ENCODE measurements around the gene CLEC3B.

The CLEC3B gene

DNA sequence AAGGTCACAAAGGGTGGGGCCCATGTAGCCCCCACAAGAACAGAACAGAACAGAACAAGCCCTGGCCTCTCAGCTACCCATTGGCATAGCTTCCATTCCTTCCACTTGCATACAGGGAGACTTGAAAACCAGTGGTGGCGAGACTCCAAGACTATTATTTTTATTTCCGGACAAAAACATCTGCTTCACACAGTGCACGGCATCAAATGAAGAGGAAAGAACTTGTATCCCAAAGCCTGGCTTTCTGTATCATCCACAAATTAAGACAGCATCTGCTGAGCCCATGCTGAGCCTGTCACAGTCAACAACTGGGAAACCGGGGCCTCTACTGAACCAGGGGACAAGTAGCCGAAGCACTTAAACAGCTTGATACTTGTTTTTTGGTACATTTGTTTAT lies 56.0 kb downstream of the CLEC3B start:
- WGBS, 2 donors (ENCODE audit: extremely low coverage in 2 of 2, insufficient read length in 2 of 2, insufficient replicate concordance in 1 of 2): no CpG with 5 or more reads among the region's 5 CpGs
- no peak overlapping the region for H4K8ac ChIP-seq (ENCODE audit: low read depth, low read length)

DNA sequence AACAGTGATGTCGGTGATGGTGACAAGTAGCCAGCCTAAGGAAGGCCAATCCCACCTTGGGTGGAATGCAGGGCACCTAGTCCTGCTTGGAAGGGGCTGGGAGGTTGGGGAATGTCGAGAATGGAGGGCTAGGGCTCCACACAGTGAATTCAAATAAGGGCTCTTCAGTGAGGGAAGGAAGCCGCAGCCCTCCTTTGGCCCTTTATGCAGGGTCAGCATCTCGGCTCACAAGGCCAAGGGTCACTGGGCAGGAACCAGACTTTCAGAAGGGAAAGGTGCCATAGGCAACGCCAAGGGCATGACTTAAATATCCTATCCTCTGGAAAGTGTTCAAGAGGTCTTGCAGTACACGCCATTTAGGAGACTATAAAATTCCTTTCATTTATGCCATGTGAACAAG lies 56.9 kb downstream of the CLEC3B start:
- Histone ChIP-seq H3K4me2 (ENCODE audit: insufficient read depth, low read length, poor library complexity, severe bottlenecking) (no peak overlapping the region), H2BK15ac (ENCODE audit: low read length) (no peak overlapping the region), H3K27me3 (ENCODE audit: control insufficient read depth in 3 of 3, insufficient read depth in 3 of 3, low read depth in 1 of 3, low read length in 3 of 3) (no peaks in the 10 kb centered on the region), H3K36me3 (replicated peaks in 1 of 2; ENCODE audit: control insufficient read depth in 2 of 2, insufficient read depth in 2 of 2, low read length in 2 of 2) (no peaks in the 10 kb centered on the region), H2BK5ac (ENCODE audit: low read length) (no peak overlapping the region), H3K9ac (ENCODE audit: low read depth, low read length, poor library complexity) (no peak overlapping the region), H4K91ac (ENCODE audit: low read depth, low read length, poor library complexity) (no peak overlapping the region), H3K4me3 (ENCODE audit: low read length in 2 of 2) (no peak overlapping the region), H3K4ac (ENCODE audit: low read length) (no peak overlapping the region), H2BK12ac (ENCODE audit: low read length) (no peak overlapping the region), H3K14ac (ENCODE audit: low read length) (no peak overlapping the region), H2BK120ac (ENCODE audit: low read depth, low read length) (no peak overlapping the region), H2AFZ (ENCODE audit: low read length) (no peak overlapping the region), H3K4me1 (ENCODE audit: control insufficient read depth in 2 of 2, insufficient read depth in 1 of 2, low read depth in 1 of 2, low read length in 2 of 2) (peaks cover 0 to 6% of the 10 kb centered on the region in 2 donors), H4K8ac (ENCODE audit: low read depth, low read length) (no peak overlapping the region), H3K79me1 (ENCODE audit: low read depth, low read length) (no peaks in the 10 kb centered on the region), H3K9me3 (replicated peaks in 1 of 2; ENCODE audit: control insufficient read depth in 2 of 2, insufficient read depth in 1 of 2, low read depth in 1 of 2, low read length in 2 of 2) (peaks cover 0 to 6% of the 10 kb centered on the region in 2 donors), H3K18ac (ENCODE audit: low read length) (no peak overlapping the region), H3K27ac (replicated peaks; ENCODE audit: low read length) (no peak overlapping the region), H3K23ac (ENCODE audit: low read depth, low read length, poor library complexity) (no peak overlapping the region), H2AK5ac (ENCODE audit: low read depth, low read length) (no peak overlapping the region)
- no CpG with 5 or more reads among the region's 6 CpGs for WGBS, 2 donors (ENCODE audit: extremely low coverage in 2 of 2, insufficient read length in 2 of 2, insufficient replicate concordance in 1 of 2)
- no peak for DNase-seq (ENCODE audit: low spot score)

More for the DNA sequence above, 56.0 kb downstream of the CLEC3B start:
- H3K9ac ChIP-seq (ENCODE audit: low read depth, low read length, poor library complexity): no peak overlapping the region
- no peak for DNase-seq (ENCODE audit: low spot score)
- H3K27me3 ChIP-seq (ENCODE audit: control insufficient read depth in 3 of 3, insufficient read depth in 3 of 3, low read depth in 1 of 3, low read length in 3 of 3): no peaks in the 10 kb centered on the region
- no peak overlapping the region for H2AK5ac ChIP-seq (ENCODE audit: low read depth, low read length)
- no peak overlapping the region for H3K4ac ChIP-seq (ENCODE audit: low read length)
- H2BK15ac ChIP-seq (ENCODE audit: low read length): no peak overlapping the region
- no peaks in the 10 kb centered on the region for H3K36me3 ChIP-seq (replicated peaks in 1 of 2; ENCODE audit: control insufficient read depth in 2 of 2, insufficient read depth in 2 of 2, low read length in 2 of 2)
- no peak overlapping the region for H3K4me2 ChIP-seq (ENCODE audit: insufficient read depth, low read length, poor library complexity, severe bottlenecking)
- H3K79me1 ChIP-seq (ENCODE audit: low read depth, low read length): no peaks in the 10 kb centered on the region
- no peak overlapping the region for H2BK12ac ChIP-seq (ENCODE audit: low read length)
- H3K18ac ChIP-seq (ENCODE audit: low read length): no peak overlapping the region
- H2BK120ac ChIP-seq (ENCODE audit: low read depth, low read length): no peak overlapping the region
- no peak overlapping the region for H3K27ac ChIP-seq (replicated peaks; ENCODE audit: low read length)
- peaks cover 0 to 6% of the 10 kb centered on the region in 2 donors for H3K4me1 ChIP-seq (ENCODE audit: control insufficient read depth in 2 of 2, insufficient read depth in 1 of 2, low read depth in 1 of 2, low read length in 2 of 2)
- peaks cover 0 to 6% of the 10 kb centered on the region in 2 donors for H3K9me3 ChIP-seq (replicated peaks in 1 of 2; ENCODE audit: control insufficient read depth in 2 of 2, insufficient read depth in 1 of 2, low read depth in 1 of 2, low read length in 2 of 2)
- H2BK5ac ChIP-seq (ENCODE audit: low read length): no peak overlapping the region
- no peak overlapping the region for H4K91ac ChIP-seq (ENCODE audit: low read depth, low read length, poor library complexity)
- no peak overlapping the region for H3K23ac ChIP-seq (ENCODE audit: low read depth, low read length, poor library complexity)
- H2AFZ ChIP-seq (ENCODE audit: low read length): no peak overlapping the region
- no peak overlapping the region for H3K4me3 ChIP-seq (ENCODE audit: low read length in 2 of 2)
- H3K14ac ChIP-seq (ENCODE audit: low read length): no peak overlapping the region

- Histone ChIP-seq H3K36me3 (replicated peaks in 1 of 2; ENCODE audit: control insufficient read depth in 2 of 2, insufficient read depth in 2 of 2, low read length in 2 of 2) (no peaks in the 10 kb centered on the region), H2BK12ac (ENCODE audit: low read length) (no peak overlapping the region), H2AFZ (ENCODE audit: low read length) (no peak overlapping the region), H3K18ac (ENCODE audit: low read length) (no peak overlapping the region), H3K4me1 (ENCODE audit: control insufficient read depth in 2 of 2, insufficient read depth in 1 of 2, low read depth in 1 of 2, low read length in 2 of 2) (peaks cover 0 to 6% of the 10 kb centered on the region in 2 donors), H3K27me3 (ENCODE audit: control insufficient read depth in 3 of 3, insufficient read depth in 3 of 3, low read depth in 1 of 3, low read length in 3 of 3) (no peaks in the 10 kb centered on the region), H3K14ac (ENCODE audit: low read length) (no peak overlapping the region), H2BK5ac (ENCODE audit: low read length) (no peak overlapping the region), H4K8ac (ENCODE audit: low read depth, low read length) (no peak overlapping the region), H3K79me1 (ENCODE audit: low read depth, low read length) (no peaks in the 10 kb centered on the region), H4K91ac (ENCODE audit: low read depth, low read length, poor library complexity) (no peak overlapping the region), H2AK5ac (ENCODE audit: low read depth, low read length) (no peak overlapping the region), H3K4ac (ENCODE audit: low read length) (no peak overlapping the region), H3K4me2 (ENCODE audit: insufficient read depth, low read length, poor library complexity, severe bottlenecking) (no peak overlapping the region), H2BK120ac (ENCODE audit: low read depth, low read length) (no peak overlapping the region), H3K9me3 (replicated peaks in 1 of 2; ENCODE audit: control insufficient read depth in 2 of 2, insufficient read depth in 1 of 2, low read depth in 1 of 2, low read length in 2 of 2) (peaks cover 0 to 6% of the 10 kb centered on the region in 2 donors), H3K23ac (ENCODE audit: low read depth, low read length, poor library complexity) (no peak overlapping the region), H2BK15ac (ENCODE audit: low read length) (no peak overlapping the region), H3K4me3 (ENCODE audit: low read length in 2 of 2) (no peak overlapping the region), H3K9ac (ENCODE audit: low read depth, low read length, poor library complexity) (no peak overlapping the region), H3K27ac (replicated peaks; ENCODE audit: low read length) (no peak overlapping the region)
- no peak for DNase-seq (ENCODE audit: low spot score)
- no CpG with 5 or more reads among the region's 1 CpG for WGBS, 2 donors (ENCODE audit: extremely low coverage in 2 of 2, insufficient read length in 2 of 2, insufficient replicate concordance in 1 of 2)
Observed at GRCh38 chr3:45084361-45084760, 58.3 kb downstream of the CLEC3B start.

DNA sequence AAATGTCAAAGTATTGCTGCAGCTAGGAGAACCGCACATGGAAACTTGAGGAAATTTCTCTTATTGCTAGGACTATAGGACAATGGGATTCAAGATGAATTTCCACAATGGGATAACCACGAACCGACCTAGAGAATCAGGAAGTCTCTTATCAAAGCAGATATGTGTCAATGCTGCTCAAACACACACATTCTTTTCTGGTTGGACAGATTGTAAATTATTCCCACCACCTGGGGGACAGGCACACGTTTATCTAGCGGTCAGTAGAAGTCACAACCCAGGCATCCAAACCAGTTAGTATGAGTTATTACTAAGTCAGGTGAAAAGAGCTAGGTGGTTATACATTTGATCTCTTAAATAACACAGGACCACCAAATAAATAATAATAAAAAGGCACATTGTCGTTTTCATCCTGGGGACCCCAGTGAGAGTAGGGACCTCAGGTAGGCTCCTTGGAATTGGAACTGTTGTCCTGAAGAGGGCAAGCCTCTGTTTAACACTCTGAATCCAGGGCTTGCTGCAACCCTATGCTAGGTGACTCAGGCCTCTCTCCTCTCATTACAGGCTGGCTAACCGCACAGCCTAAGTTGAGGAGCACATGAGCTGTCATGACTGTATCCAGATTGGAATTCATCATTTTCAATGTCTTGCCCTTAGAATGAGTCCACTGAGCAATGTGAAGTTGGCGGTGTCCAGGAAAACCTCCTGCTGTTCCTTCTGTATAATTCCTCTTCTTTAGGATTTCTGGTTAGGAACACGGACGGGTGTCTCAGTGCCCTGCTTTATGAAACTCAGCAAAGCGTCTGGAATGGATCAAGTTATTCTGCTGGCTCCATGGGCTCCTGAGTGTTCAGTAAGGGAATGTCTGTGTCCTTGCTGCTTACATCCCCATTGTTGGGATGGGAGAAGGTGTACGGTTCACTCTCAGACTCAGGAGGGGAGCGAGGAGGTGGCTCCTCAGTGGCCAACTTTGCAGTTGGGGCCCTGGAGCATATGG lies 59.0 kb downstream of the CLEC3B start:
- Histone ChIP-seq H4K91ac (ENCODE audit: low read depth, low read length, poor library complexity) (no peak overlapping the region), H3K4me1 (ENCODE audit: control insufficient read depth in 2 of 2, insufficient read depth in 1 of 2, low read depth in 1 of 2, low read length in 2 of 2) (peaks cover 0 to 6% of the 10 kb centered on the region in 2 donors), H3K9me3 (replicated peaks in 1 of 2; ENCODE audit: control insufficient read depth in 2 of 2, insufficient read depth in 1 of 2, low read depth in 1 of 2, low read length in 2 of 2) (peaks cover 0 to 6% of the 10 kb centered on the region in 2 donors), H2AK5ac (ENCODE audit: low read depth, low read length) (no peak overlapping the region), H2BK5ac (ENCODE audit: low read length) (no peak overlapping the region), H3K4me3 (ENCODE audit: low read length in 2 of 2) (no peak overlapping the region), H3K36me3 (replicated peaks in 1 of 2; ENCODE audit: control insufficient read depth in 2 of 2, insufficient read depth in 2 of 2, low read length in 2 of 2) (no peaks in the 10 kb centered on the region), H2BK12ac (ENCODE audit: low read length) (no peak overlapping the region), H3K79me1 (ENCODE audit: low read depth, low read length) (no peaks in the 10 kb centered on the region), H2AFZ (ENCODE audit: low read length) (no peak overlapping the region), H3K4me2 (ENCODE audit: insufficient read depth, low read length, poor library complexity, severe bottlenecking) (no peak overlapping the region), H3K23ac (ENCODE audit: low read depth, low read length, poor library complexity) (no peak overlapping the region), H3K9ac (ENCODE audit: low read depth, low read length, poor library complexity) (no peak overlapping the region), H2BK120ac (ENCODE audit: low read depth, low read length) (no peak overlapping the region), H3K18ac (ENCODE audit: low read length) (no peak overlapping the region), H2BK15ac (ENCODE audit: low read length) (no peak overlapping the region), H3K4ac (ENCODE audit: low read length) (no peak overlapping the region), H3K27ac (replicated peaks; ENCODE audit: low read length) (no peak overlapping the region), H3K27me3 (ENCODE audit: control insufficient read depth in 3 of 3, insufficient read depth in 3 of 3, low read depth in 1 of 3, low read length in 3 of 3) (no peaks in the 10 kb centered on the region), H3K14ac (ENCODE audit: low read length) (no peak overlapping the region), H4K8ac (ENCODE audit: low read depth, low read length) (no peak overlapping the region)
- WGBS, 2 donors (ENCODE audit: extremely low coverage in 2 of 2, insufficient read length in 2 of 2, insufficient replicate concordance in 1 of 2): no CpG with 5 or more reads among the region's 13 CpGs
- no peak for DNase-seq (ENCODE audit: low spot score)
